Kidney (tissue), 14 donors: ENCODE results near the gene THADA. TPM values are rescaled to one million over a fixed set of nuclear protein-coding genes. Genes with fewer than 3 reads are reported as not detected.

Experiments
- DNase-seq, 5 donors: peaks; one replicate each; pipeline ENCODE4 v3.0.0-alpha.2; 2013 to 2020
- FAIRE-seq: peaks from 2 replicates; lab custom pipeline; 2012; peaks lifted over from hg19 to GRCh38; lab: Jason Lieb, UNC
- H3K27ac ChIP-seq, 2 donors: one replicate each; pipeline ENCODE4 v1.7.0; 2013; ENCODE audit warnings: low read depth in 2 of 2, low read length in 2 of 2, inconsistent platforms in 1 of 2
- H3K27me3 ChIP-seq: one replicate; pipeline ENCODE4 v1.7.1; 2013; ENCODE audit warnings: low read length, inconsistent platforms; ENCODE audit not compliant: control insufficient read depth, insufficient read depth
- H3K36me3 ChIP-seq, 3 donors: one replicate each; pipeline versions ENCODE4 v1.7.0 to v1.7.1; 2013; ENCODE audit warnings: low read length in 3 of 3, control low read depth in 1 of 3, inconsistent platforms in 1 of 3; ENCODE audit not compliant: insufficient read depth in 3 of 3, control insufficient read depth in 2 of 3
- H3K4me1 ChIP-seq, 3 donors: one replicate each; pipeline versions ENCODE4 v1.7.0 to v1.7.1; 2013; ENCODE audit warnings: low read length in 3 of 3, inconsistent platforms in 1 of 3, low read depth in 1 of 3; ENCODE audit not compliant: control insufficient read depth in 2 of 3, insufficient read depth in 2 of 3
- H3K4me3 ChIP-seq, 3 donors: one replicate each; pipeline versions ENCODE4 v1.7.0 to v1.8.1; 2013; ENCODE audit warnings: low read length in 3 of 3, control low read depth in 1 of 3, inconsistent platforms in 1 of 3
- H3K9ac ChIP-seq, 3 donors: one replicate each; pipeline versions ENCODE4 v1.7.0 to v1.7.1; 2013; ENCODE audit warnings: low read length in 3 of 3, control low read depth in 1 of 3, inconsistent platforms in 1 of 3
- H3K9me3 ChIP-seq, 3 donors: one replicate each; pipeline versions ENCODE4 v1.7.0 to v1.7.1; 2013; ENCODE audit warnings: low read length in 3 of 3, control low read depth in 1 of 3, inconsistent platforms in 1 of 3; ENCODE audit not compliant: control insufficient read depth in 2 of 3, insufficient read depth in 1 of 3
- CTCF ChIP-seq: IDR thresholded peaks from 3 replicates; pipeline ENCODE4 v1.5.1; 2012; ENCODE audit warnings: mild to moderate bottlenecking, moderate library complexity, borderline replicate concordance; ENCODE audit not compliant: insufficient read depth; ENCODE audit errors: extremely low read depth
- intact Hi-C: fragments of 100-400 bp; cut with DNase I; formaldehyde crosslinking; loops from one replicate; pipeline ENCODE4 v1.11.1; 2022
- polyA plus RNA-seq: library from polyadenylated mRNA; stranded (reverse); fragments of 350-450 nt; fragmentation: Illumina TruSeq; extraction: RNeasy Lipid Tissue Mini Kit (QIAGEN cat#74804); gene quantifications from one replicate; pipeline ENCODE4 v1.2.3, GENCODE V29; 2014; ENCODE audit warnings: low read depth, low replicate concordance; ENCODE audit not compliant: insufficient read depth
- total RNA-seq: library from RNA; stranded (reverse); fragmentation: NEBNext Ultra II Directional; extraction: Animal tissue kit (Norgen Biotek cat#: 25700); gene quantifications from one replicate; pipeline ENCODE4 v1.2.1, GENCODE V29; 2021
- donor health status: control.
- donor health status: control.
- donor health status: control.
- donor health status: control.
- donor health status: control.
- donor health status: DM: yes; HTN: yes; CAD: no.
- donor health status: Normal renal cell carcinoma (clear cell type).

Gene THADA
- total and polyA plus RNA-seq, 2 donors from 2014 or later: 21.4 to 45.1 TPM

GRCh38 chr2:43219383-43220228, 376.2 kb downstream of the THADA start:
- Histone ChIP-seq H3K27me3 (no peaks in the 10 kb centered on the region), H3K9me3 (no peaks in the 10 kb centered on the region), H3K36me3 (peaks cover 3 to 14% (median 5%) of the 10 kb centered on the region in 3 donors), H3K9ac (peak overlapping the region; percentile 35 to 85 (median 63)), H3K27ac (peak overlapping the region; percentile 94 to 98), H3K4me1 (peaks cover 19 to 41% (median 24%) of the 10 kb centered on the region in 3 donors), H3K4me3 (peak overlapping the region; percentile 26 to 92 (median 66))
- DNase-seq (peak; percentile 81 to 97 (median 89)), FAIRE-seq (no peak)
- intact Hi-C loops: loop anchor here (10.0 kb wide), 1 partner anchor 265 kb away; no protein-coding TSS in a partner anchor
- no peak for TF ChIP-seq CTCF

- Histone ChIP-seq H3K27me3 (no peaks in the 10 kb centered on the region), H3K36me3 (peaks cover 3 to 11% (median 5%) of the 10 kb centered on the region in 3 donors), H3K4me1 (peaks cover 19 to 41% (median 24%) of the 10 kb centered on the region in 3 donors), H3K27ac (peak overlapping the region; percentile 94 to 98), H3K4me3 (peak overlapping the region; percentile 26 to 92 (median 59)), H3K9ac (peak overlapping the region; percentile 35 to 68 (median 43)), H3K9me3 (no peaks in the 10 kb centered on the region)
- peak in 4 of 5 donors; percentile 48 to 87 (median 67) for DNase-seq
- intact Hi-C loops: no loop called here
- no peak for TF ChIP-seq CTCF
- no peak for FAIRE-seq
Measured at GRCh38 chr2:43218702-43219382, 377.0 kb downstream of the THADA start.

GRCh38 chr2:43218155-43218701, 377.6 kb downstream of the THADA start:
- no peaks in the 10 kb centered on the region for H3K9me3 ChIP-seq
- FAIRE-seq (no peak), DNase-seq (peak in 3 of 5 donors; percentile 46 to 89 (median 80))
- peaks cover 0 to 6% (median 3%) of the 10 kb centered on the region in 3 donors for H3K36me3 ChIP-seq
- peak overlapping the region in 2 of 3 donors; percentile 4 to 7 for H3K4me3 ChIP-seq
- H3K27me3 ChIP-seq: no peaks in the 10 kb centered on the region
- no peak for TF ChIP-seq CTCF
- intact Hi-C loops: no loop called here
- H3K9ac ChIP-seq: peak overlapping the region in 2 of 3 donors; percentile 34 to 43
- peak overlapping the region; percentile 94 to 98 for H3K27ac ChIP-seq
- H3K4me1 ChIP-seq: peaks cover 19 to 41% (median 24%) of the 10 kb centered on the region in 3 donors
